Amniotic epithelial cell (primary cell): Measurements from ENCODE around the gene NF2.

Experiments used
- DNase-seq: peaks from one replicate; pipeline ENCODE4 v3.0.0-alpha.2; 2010; ENCODE audit warnings: low read depth

Gene NF2

GRCh38 chr22:29723766-29724165 is 120.3 kb downstream of the NF2 start:
- DNase-seq = no peak

GRCh38 chr22:29724843-29725242 is 121.4 kb downstream of the NF2 start:
- no peak for DNase-seq

GRCh38 chr22:29726106-29726505 is 122.7 kb downstream of the NF2 start:
- DNase-seq = no peak

GRCh38 chr22:29726512-29727130 is 123.2 kb downstream of the NF2 start:
- no peak for DNase-seq

- DNase-seq = peak; percentile 52
Observed at GRCh38 chr22:29727131-29727523, 123.7 kb downstream of the NF2 start.

GRCh38 chr22:29729161-29729560 is 125.7 kb downstream of the NF2 start:
- no peak for DNase-seq

- no peak for DNase-seq
Observed at GRCh38 chr22:29731058-29731850, 127.8 kb downstream of the NF2 start.

GRCh38 chr22:29732883-29733282 is 129.4 kb downstream of the NF2 start:
- no peak for DNase-seq

GRCh38 chr22:29733362-29734201 is 130.1 kb downstream of the NF2 start:
- DNase-seq = peak; percentile 72

GRCh38 chr22:29734406-29734805 is 131.0 kb downstream of the NF2 start:
- DNase-seq = no peak

- no peak for DNase-seq
Observed at GRCh38 chr22:29734838-29735237, 131.4 kb downstream of the NF2 start.

- DNase-seq = no peak
Observed at GRCh38 chr22:29735416-29735815, 132.0 kb downstream of the NF2 start.

- DNase-seq = no peak
Observed at GRCh38 chr22:29737251-29738117, 134.1 kb downstream of the NF2 start.

- DNase-seq = no peak
Observed at GRCh38 chr22:29738118-29738815, 134.8 kb downstream of the NF2 start.

- DNase-seq = no peak
Observed at GRCh38 chr22:29739346-29739875, 136.0 kb downstream of the NF2 start.

- DNase-seq = no peak
Observed at GRCh38 chr22:29740216-29740615, 136.8 kb downstream of the NF2 start.

- DNase-seq = no peak
Observed at GRCh38 chr22:29741926-29742325, 138.5 kb downstream of the NF2 start.

- DNase-seq = no peak
Observed at GRCh38 chr22:29742326-29742725, 138.9 kb downstream of the NF2 start.

GRCh38 chr22:29744902-29745301 is 141.5 kb downstream of the NF2 start:
- DNase-seq = peak; percentile 87

GRCh38 chr22:29747832-29748231 is 144.4 kb downstream of the NF2 start:
- no peak for DNase-seq
